ENCODE measurements around the gene PCDH1. TPM values are rescaled to one million over a fixed set of nuclear protein-coding genes. Genes with fewer than 3 reads are reported as not detected.

The PCDH1 gene
- total and polyA plus RNA-seq, 2 of the 13 experiments (the other 11 are each of a cell fraction or from before 2014, with no cell fraction given): 0.11 to 0.83 TPM

GRCh38 chr5:141817631-141818030 is 60.6 kb downstream of the PCDH1 start (continued):
- TF ChIP-seq TEF (CRISPR knock-in tag; IDR thresholded peaks at IDR 0.05) (no peak), ZNF704 (CRISPR knock-in tag; IDR thresholded peaks at IDR 0.05; ENCODE audit: borderline replicate concordance) (no peak), PAF1 (CRISPR knock-in tag; IDR thresholded peaks at IDR 0.05) (no peak), ZBTB8A (CRISPR knock-in tag; IDR thresholded peaks at IDR 0.05; ENCODE audit: borderline replicate concordance, low read depth) (no peak), ZMYM3 (CRISPR knock-in tag; IDR thresholded peaks at IDR 0.05) (no peak), ZSCAN9 (CRISPR knock-in tag; IDR thresholded peaks at IDR 0.05; ENCODE audit: borderline replicate concordance) (no peak)

GRCh38 chr5:141816598-141817399 is 61.4 kb downstream of the PCDH1 start:
- no peak for FAIRE-seq
- POLR2A ChIA-PET: no interaction called here
- intact Hi-C loops (cut with micrococcal nuclease; ENCODE audit: unreplicated experiment) (no loop called here), in situ Hi-C loops (cut with HindIII; ENCODE audit: extremely low pct_ligation_motif_present, low pct_unique_long_range_greater_than_20kb) (loop anchor here (10.0 kb wide), 1 partner anchor 112 kb away; no protein-coding TSS in a partner anchor)
- WGBS (ENCODE audit: low lambda C conversion rate): 18% methylated on average over 9 of the region's 11 CpGs
- no peak for DNase-seq (ENCODE audit: low spot score)
- Histone ChIP-seq H2AFZ (ENCODE audit: low read length) (no peak overlapping the region), H3K4me1 (ENCODE audit: insufficient read depth, low read length) (no peaks in the 10 kb centered on the region), H3K9me3 (ENCODE audit: low read length) (no peaks in the 10 kb centered on the region), H3K79me2 (ENCODE audit: insufficient read depth, low read length) (no peaks in the 10 kb centered on the region), H3K27me3 (ENCODE audit: control insufficient read depth in 1 of 2, insufficient read depth in 2 of 2, low read length in 2 of 2) (peaks cover 0 to 6% of the 10 kb centered on the region in 2 experiments; a peak in 1 of 5 replicates), H3K27ac (ENCODE audit: extremely low read length, insufficient read depth, low read length) (no peak overlapping the region), H4K20me1 (ENCODE audit: insufficient read depth, low read length) (no peaks in the 10 kb centered on the region), H3K4me2 (ENCODE audit: low read depth, low read length) (no peak overlapping the region), H3K36me3 (replicated peaks in 1 of 2; ENCODE audit: control insufficient read depth in 1 of 2, insufficient read depth in 2 of 2, low read length in 2 of 2) (no peaks in the 10 kb centered on the region), H3K4me3 (replicated peaks in 1 of 3; ENCODE audit: insufficient read depth in 1 of 3, low read depth in 2 of 3, low read length in 3 of 3) (no peak overlapping the region), H3K9ac (ENCODE audit: insufficient read depth, low read depth, low read length) (no peak overlapping the region)
- CTCF ChIA-PET (ENCODE audit: low intra/inter-chr PET ratio, low total read pairs): no interaction called here
- no TSS peak for BruUV-seq (replicated peaks)
- ATAC-seq: no peak
- TF ChIP-seq ZNF335 (CRISPR knock-in tag; IDR thresholded peaks at IDR 0.05) (no peak), DR1 (CRISPR knock-in tag; IDR thresholded peaks at IDR 0.05) (no peak), ZNF720 (CRISPR knock-in tag; IDR thresholded peaks at IDR 0.05) (no peak), ZUFSP (CRISPR knock-in tag; IDR thresholded peaks at IDR 0.05; ENCODE audit: borderline replicate concordance) (no peak), ZNF513 (CRISPR knock-in tag; conservative IDR thresholded peaks at IDR 0.05) (no peak), ZNF33B (CRISPR knock-in tag; IDR thresholded peaks at IDR 0.05) (no peak), REPIN1 (CRISPR knock-in tag; IDR thresholded peaks at IDR 0.05; ENCODE audit: borderline replicate concordance, low read depth) (no peak), ZNF17 (CRISPR knock-in tag; IDR thresholded peaks at IDR 0.05) (no peak), BCL3 (CRISPR knock-in tag; IDR thresholded peaks at IDR 0.05) (no peak), ZNF329 (CRISPR knock-in tag; IDR thresholded peaks at IDR 0.05; ENCODE audit: low read depth) (no peak), ZNF773 (CRISPR knock-in tag; IDR thresholded peaks at IDR 0.05; ENCODE audit: borderline replicate concordance) (no peak)
